GM21515 (cell line): ENCODE measurements around the gene TNIP2.
"Not testable (repeated sequence)": the region's sequence is repeated elsewhere in the genome, so short reads cannot be mapped to it uniquely, and the experiment has no call there.

Experiments
- ATAC-seq: cut with Tn5 transposase; IDR thresholded peaks from one replicate; pipeline ENCODE4 v1.9.1; 2021; ENCODE audit not compliant: unreplicated experiment

TNIP2 gene

GRCh38 chr4:2794486-2795299, 38.6 kb upstream of the TNIP2 start:
- no peak for ATAC-seq

GRCh38 chr4:2793586-2794485, 37.7 kb upstream of the TNIP2 start:
- ATAC-seq: no peak

- no peak for ATAC-seq
Measured at GRCh38 chr4:2792711-2793585, 36.8 kb upstream of the TNIP2 start, which contains the start of gene SH3BP2. Gene SH3BP2, plus strand, starts transcription at chr4:2793085. Its CDS starts 27,533 bp downstream, at chr4:2820618.

GRCh38 chr4:2792396-2792710, 36.2 kb upstream of the TNIP2 start:
- ATAC-seq: no peak

- no peak for ATAC-seq
Measured at GRCh38 chr4:2791518-2792395, 35.6 kb upstream of the TNIP2 start.

GRCh38 chr4:2790583-2791517, 34.7 kb upstream of the TNIP2 start:
- no peak for ATAC-seq

GRCh38 chr4:2789793-2790582, 33.9 kb upstream of the TNIP2 start:
- no peak for ATAC-seq

GRCh38 chr4:2789351-2789750, 33.2 kb upstream of the TNIP2 start:
- no peak for ATAC-seq

GRCh38 chr4:2788532-2789103, 32.5 kb upstream of the TNIP2 start:
- ATAC-seq: no peak

- ATAC-seq: no peak
Measured at GRCh38 chr4:2788101-2788500, 32.0 kb upstream of the TNIP2 start.

GRCh38 chr4:2787230-2788100, 31.3 kb upstream of the TNIP2 start:
- peak; percentile 58 for ATAC-seq

GRCh38 chr4:2786794-2787229, 30.7 kb upstream of the TNIP2 start:
- ATAC-seq: peak; percentile 14

GRCh38 chr4:2786152-2786671, 30.1 kb upstream of the TNIP2 start:
- ATAC-seq: no peak

- ATAC-seq: peak; percentile 37
Measured at GRCh38 chr4:2785613-2786012, 29.5 kb upstream of the TNIP2 start.

- ATAC-seq: no peak
Measured at GRCh38 chr4:2783790-2784189, 27.7 kb upstream of the TNIP2 start.

GRCh38 chr4:2781911-2782310, 25.8 kb upstream of the TNIP2 start:
- ATAC-seq: no peak

- ATAC-seq: not testable (repeated sequence)
Measured at GRCh38 chr4:2780643-2781042, 24.5 kb upstream of the TNIP2 start.
